GM23338 (cell line): ENCODE data around the gene BRCC3. TPM values are rescaled to one million over a fixed set of nuclear protein-coding genes. Genes with fewer than 3 reads are reported as not detected.
"Not testable (repeated sequence)": the region's sequence is repeated elsewhere in the genome, so short reads cannot be mapped to it uniquely, and the experiment has no call there.

Source experiments
- ATAC-seq: fragments of 200-7000 bp; cut with Tn5 transposase; 3 replicates; pipeline ENCODE4 v1.9.1; 2020
- DNase-seq: peaks from one replicate; pipeline ENCODE4 v3.0.0-alpha.2; 2015; ENCODE audit warnings: low spot score
- H2AFZ ChIP-seq: fragments of 200-600 bp; sonication (generic); 2 replicates; pipeline ENCODE4 v1.8.0; 2016; ENCODE audit warnings: antibody characterized with exemption, mild to moderate bottlenecking, moderate library complexity
- H3F3A ChIP-seq: fragments of 200-600 bp; sonication (generic); replicated peaks from 2 replicates; pipeline ENCODE4 v1.8.0; 2017; ENCODE audit warnings: antibody characterized with exemption, mixed run types, low read depth
- H3K27ac ChIP-seq: fragments of 200-600 bp; sonication (generic); 2 replicates; pipeline ENCODE4 v1.6.1; 2016; ENCODE audit warnings: low read depth
- H3K27me3 ChIP-seq: fragments of 200-600 bp; sonication (generic); 2 replicates; pipeline ENCODE4 v1.8.0; 2016; ENCODE audit warnings: mild to moderate bottlenecking, mixed run types, moderate library complexity; ENCODE audit not compliant: insufficient read depth
- H3K36me3 ChIP-seq: fragments of 200-600 bp; sonication (generic); 2 replicates; pipeline ENCODE4 v1.8.0; 2016; ENCODE audit warnings: mild to moderate bottlenecking; ENCODE audit not compliant: insufficient read depth
- H3K4me1 ChIP-seq: fragments of 200-600 bp; sonication (generic); 2 replicates; pipeline ENCODE4 v1.8.0; 2016; ENCODE audit warnings: mild to moderate bottlenecking, moderate library complexity; ENCODE audit not compliant: insufficient read depth
- H3K4me2 ChIP-seq: fragments of 200-600 bp; sonication (generic); 2 replicates; pipeline ENCODE4 v1.7.1; 2017; ENCODE audit warnings: mixed run types
- H3K4me3 ChIP-seq: fragments of 200-600 bp; sonication (generic); 2 replicates; pipeline ENCODE4 v1.6.1; 2016; ENCODE audit warnings: mixed run types
- H3K79me2 ChIP-seq: fragments of 200-600 bp; sonication (generic); replicated peaks from 2 replicates; pipeline ENCODE4 v1.8.0; 2017; ENCODE audit warnings: mild to moderate bottlenecking; ENCODE audit not compliant: insufficient read depth
- H3K9me2 ChIP-seq: fragments of 200-600 bp; sonication (generic); 2 replicates; pipeline ENCODE4 v1.8.0; 2017; ENCODE audit not compliant: insufficient read depth
- H4K20me1 ChIP-seq: fragments of 200-600 bp; sonication (generic); replicated peaks from 2 replicates; pipeline ENCODE4 v1.8.0; 2017; ENCODE audit warnings: mild to moderate bottlenecking; ENCODE audit not compliant: insufficient read depth
- H3K27ac Mint-ChIP-seq: 2 replicates; pipeline ENCODE4 v1.8.0; 2020; ENCODE audit warnings: inconsistent platforms, mild to moderate bottlenecking, moderate library complexity, mixed read lengths
- H3K27me3 Mint-ChIP-seq: 3 replicates; pipeline ENCODE4 v1.8.0; 2022; ENCODE audit warnings: low read depth, mild to moderate bottlenecking, moderate library complexity, mixed read lengths, inconsistent platforms; ENCODE audit not compliant: insufficient read depth, poor library complexity
- H3K36me3 Mint-ChIP-seq: 3 replicates; pipeline ENCODE4 v1.8.0; 2021; ENCODE audit warnings: low read depth, mild to moderate bottlenecking, inconsistent platforms, moderate library complexity, mixed read lengths
- H3K4me1 Mint-ChIP-seq: 3 replicates; pipeline ENCODE4 v1.8.0; 2020; ENCODE audit warnings: mild to moderate bottlenecking, inconsistent platforms, mixed read lengths
- H3K4me3 Mint-ChIP-seq: 3 replicates; pipeline ENCODE4 v1.8.0; 2021; ENCODE audit warnings: moderate library complexity, mild to moderate bottlenecking, inconsistent platforms, mixed read lengths
- H3K9me3 Mint-ChIP-seq: 3 replicates; pipeline ENCODE4 v1.8.0; 2020; ENCODE audit warnings: moderate library complexity, mild to moderate bottlenecking, inconsistent platforms, mixed read lengths
- CREB1 ChIP-seq: fragments of 250-450 bp; sonication (Bioruptor Pico); IDR thresholded peaks from 2 replicates; pipeline ENCODE4 v1.5.0; 2020; ENCODE audit warnings: low read depth, mild to moderate bottlenecking, moderate library complexity
- EZH2phosphoT487 ChIP-seq: fragments of 200-600 bp; sonication (generic); IDR thresholded peaks from one replicate; pipeline ENCODE4 v1.8.1; 2018; ENCODE audit warnings: antibody characterized with exemption; ENCODE audit not compliant: unreplicated experiment
- JUNB ChIP-seq: IDR thresholded peaks from one replicate; pipeline ENCODE4 v1.6.1; 2016; ENCODE audit warnings: antibody characterized with exemption; ENCODE audit not compliant: unreplicated experiment
- NANOG ChIP-seq: IDR thresholded peaks from 2 replicates; pipeline ENCODE4 v1.6.1; 2016; ENCODE audit warnings: antibody characterized with exemption, borderline replicate concordance
- POLR2AphosphoS5 ChIP-seq: IDR thresholded peaks from 2 replicates; pipeline ENCODE4 v1.6.1; 2016; ENCODE audit warnings: antibody characterized with exemption, low read depth
- REST ChIP-seq: IDR thresholded peaks from one replicate; pipeline ENCODE4 v1.6.1; 2018; ENCODE audit warnings: antibody characterized with exemption; ENCODE audit not compliant: unreplicated experiment
- STAT1 ChIP-seq: IDR thresholded peaks from one replicate; pipeline ENCODE4 v1.6.1; 2016; ENCODE audit warnings: antibody characterized with exemption; ENCODE audit not compliant: unreplicated experiment
- ZNF114 ChIP-seq: fragments of 250-450 bp; sonication (Bioruptor Pico); IDR thresholded peaks from 2 replicates; pipeline ENCODE4 v1.5.0; 2020; ENCODE audit warnings: mild to moderate bottlenecking, moderate library complexity
- polyA plus RNA-seq: library from polyadenylated mRNA; unstranded; fragments of >200 nt; fragmentation: Nextera tagmentation; extraction: Ambion mirVana; gene quantifications from 2 replicates; pipeline ENCODE4 v1.2.1, GENCODE V29; 2016
- total RNA-seq: library from RNA; depleted of rRNA; stranded (reverse); fragments of >200 nt; shearing (Covaris generic); gene quantifications from 2 replicates; pipeline ENCODE4 v1.2.3, GENCODE V29; 2014
- TF ChIP-seq, protein P1 (sequence below): IDR thresholded peaks from 2 replicates; pipeline ENCODE4 v1.6.1; 2016; ENCODE audit warnings: antibody characterized with exemption
- TF ChIP-seq, protein P2 (sequence below), 2 experiments: fragments of 200-600 bp in 1 of 2; sonication (generic) in 1 of 2; conservative IDR thresholded peaks; 2 replicates each; pipeline versions ENCODE4 v1.5.1 to v1.6.1; 2016 to 2017; ENCODE audit warnings: antibody characterized with exemption in 2 of 2, low read depth in 2 of 2, mild to moderate bottlenecking in 2 of 2, moderate library complexity in 1 of 2

BRCC3 gene
- total and polyA plus RNA-seq, 2 experiments from 2014 or later: 18.4 to 26.7 TPM

GRCh38 chrX:155144926-155145325, 73.6 kb downstream of the BRCC3 start:
- H3K4me1 Mint-ChIP-seq: peaks cover 2% of the 10 kb centered on the region; the same call in 1 of the 3 replicates
- H3K79me2 ChIP-seq: no peaks in the 10 kb centered on the region
- no peak overlapping the region for H3K4me3 ChIP-seq
- no peak for DNase-seq
- no peak overlapping the region for H3K27ac ChIP-seq
- no peaks in the 10 kb centered on the region for H3K36me3 ChIP-seq
- H3K36me3 Mint-ChIP-seq: no peaks in the 10 kb centered on the region
- no peak overlapping the region for H3K27ac Mint-ChIP-seq
- H3F3A ChIP-seq: no peaks in the 10 kb centered on the region
- no peaks in the 10 kb centered on the region for H3K27me3 Mint-ChIP-seq
- no peak overlapping the region for H3K4me2 ChIP-seq
- H2AFZ ChIP-seq: no peak overlapping the region
- no peaks in the 10 kb centered on the region for H3K4me1 ChIP-seq
- H3K27me3 ChIP-seq: no peaks in the 10 kb centered on the region
- H3K9me2 ChIP-seq: no peaks in the 10 kb centered on the region
- H3K4me3 Mint-ChIP-seq: no peak overlapping the region
- H3K9me3 Mint-ChIP-seq: peaks cover 2% of the 10 kb centered on the region; the same call in 1 of the 3 replicates
- H4K20me1 ChIP-seq: no peaks in the 10 kb centered on the region
- no peak for ATAC-seq
- no peak for TF ChIP-seq ZNF114 (CRISPR knock-in tag)
- TF ChIP-seq REST: no peak
- no peak for TF ChIP-seq CREB1 (CRISPR knock-in tag)
- TF ChIP-seq, protein P1, sequence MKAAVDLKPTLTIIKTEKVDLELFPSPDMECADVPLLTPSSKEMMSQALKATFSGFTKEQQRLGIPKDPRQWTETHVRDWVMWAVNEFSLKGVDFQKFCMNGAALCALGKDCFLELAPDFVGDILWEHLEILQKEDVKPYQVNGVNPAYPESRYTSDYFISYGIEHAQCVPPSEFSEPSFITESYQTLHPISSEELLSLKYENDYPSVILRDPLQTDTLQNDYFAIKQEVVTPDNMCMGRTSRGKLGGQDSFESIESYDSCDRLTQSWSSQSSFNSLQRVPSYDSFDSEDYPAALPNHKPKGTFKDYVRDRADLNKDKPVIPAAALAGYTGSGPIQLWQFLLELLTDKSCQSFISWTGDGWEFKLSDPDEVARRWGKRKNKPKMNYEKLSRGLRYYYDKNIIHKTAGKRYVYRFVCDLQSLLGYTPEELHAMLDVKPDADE: no peak
- TF ChIP-seq EZH2phosphoT487: no peak
- TF ChIP-seq POLR2AphosphoS5: no peak
- TF ChIP-seq NANOG: no peak
- no peak for TF ChIP-seq STAT1
- TF ChIP-seq, protein P2, sequence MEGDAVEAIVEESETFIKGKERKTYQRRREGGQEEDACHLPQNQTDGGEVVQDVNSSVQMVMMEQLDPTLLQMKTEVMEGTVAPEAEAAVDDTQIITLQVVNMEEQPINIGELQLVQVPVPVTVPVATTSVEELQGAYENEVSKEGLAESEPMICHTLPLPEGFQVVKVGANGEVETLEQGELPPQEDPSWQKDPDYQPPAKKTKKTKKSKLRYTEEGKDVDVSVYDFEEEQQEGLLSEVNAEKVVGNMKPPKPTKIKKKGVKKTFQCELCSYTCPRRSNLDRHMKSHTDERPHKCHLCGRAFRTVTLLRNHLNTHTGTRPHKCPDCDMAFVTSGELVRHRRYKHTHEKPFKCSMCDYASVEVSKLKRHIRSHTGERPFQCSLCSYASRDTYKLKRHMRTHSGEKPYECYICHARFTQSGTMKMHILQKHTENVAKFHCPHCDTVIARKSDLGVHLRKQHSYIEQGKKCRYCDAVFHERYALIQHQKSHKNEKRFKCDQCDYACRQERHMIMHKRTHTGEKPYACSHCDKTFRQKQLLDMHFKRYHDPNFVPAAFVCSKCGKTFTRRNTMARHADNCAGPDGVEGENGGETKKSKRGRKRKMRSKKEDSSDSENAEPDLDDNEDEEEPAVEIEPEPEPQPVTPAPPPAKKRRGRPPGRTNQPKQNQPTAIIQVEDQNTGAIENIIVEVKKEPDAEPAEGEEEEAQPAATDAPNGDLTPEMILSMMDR (conservative IDR thresholded peaks at IDR 0.05; ENCODE audit: low read depth in 2 of 2): no peak
- no peak for TF ChIP-seq JUNB

GRCh38 chrX:155147612-155148011, 76.3 kb downstream of the BRCC3 start:
- H2AFZ ChIP-seq, ATAC-seq, H3K36me3 Mint-ChIP-seq, H3K79me2 ChIP-seq, H3K36me3 ChIP-seq, H3F3A ChIP-seq, H3K9me2 ChIP-seq, H3K27me3 ChIP-seq, H3K4me1 ChIP-seq, H4K20me1 ChIP-seq, H3K4me2 ChIP-seq, H3K4me1 Mint-ChIP-seq, DNase-seq, H3K4me3 ChIP-seq, H3K4me3 Mint-ChIP-seq, H3K27ac Mint-ChIP-seq, H3K27ac ChIP-seq, H3K27me3 Mint-ChIP-seq, H3K9me3 Mint-ChIP-seq: not testable (repeated sequence)

GRCh38 chrX:155148166-155148565, 76.9 kb downstream of the BRCC3 start:
- not testable (repeated sequence) for H3K9me3 Mint-ChIP-seq, H3K27me3 Mint-ChIP-seq

More at GRCh38 chrX:155148166-155148565, 76.9 kb downstream of the BRCC3 start:
- H3K27ac ChIP-seq, H3K4me1 Mint-ChIP-seq, H2AFZ ChIP-seq, H3K9me2 ChIP-seq, H3K27me3 ChIP-seq, H3K4me2 ChIP-seq, H3K4me3 ChIP-seq, H3K79me2 ChIP-seq, H3K36me3 Mint-ChIP-seq, H4K20me1 ChIP-seq, H3F3A ChIP-seq, ATAC-seq, H3K36me3 ChIP-seq, DNase-seq, H3K4me3 Mint-ChIP-seq, H3K4me1 ChIP-seq, H3K27ac Mint-ChIP-seq: not testable (repeated sequence)
